Right lobe of liver (tissue), 4 donors: Measurements from ENCODE around the gene LEP.

Source experiments
- CTCF ChIP-seq, 4 donors: fragments of 200-600 bp in 3 of 4; fragments of 450-650 bp in 1 of 4; IDR thresholded peaks; one replicate each; pipeline versions ENCODE4 v1.5.1 to v1.8.0; 2016 to 2022; ENCODE audit warnings: antibody characterized with exemption in 4 of 4, mild to moderate bottlenecking in 2 of 4
- POLR2A ChIP-seq: fragments of 450-650 bp; IDR thresholded peaks from one replicate; pipeline ENCODE4 v1.6.1; 2017; ENCODE audit warnings: antibody characterized with exemption, mild to moderate bottlenecking
- donor health status: DM: no; HTN: no; CAD: no.
- donor health status: DM: no; HTN: no; CAD: no.
- donor health status: DM: no; HTN: yes; CAD: no.

- no peak for TF ChIP-seq CTCF (IDR thresholded peaks at IDR 0.05)
- no peak for TF ChIP-seq POLR2A
These were observed 3.8 kb downstream of the LEP start for GRCh38 chr7:128244861-128245260.
